Measurements from ENCODE around the gene SLC11A1.

Gene SLC11A1

GRCh38 chr2:218368621-218369153 lies 13.4 kb upstream of the SLC11A1 start:
- no peak overlapping the region for H3K4me3 ChIP-seq (ENCODE audit: low read depth, low read length)
- TF ChIP-seq CTCF (IDR thresholded peaks at IDR 0.05; ENCODE audit: insufficient read depth, low read length, missing control alignments): no peak
- no peak for DNase-seq (ENCODE audit: low read depth, low spot score)
- ChIA-PET CTCF (interaction anchor here (0.7 to 2.1 kb wide), 5 partner anchors 10 to 97 kb away, joined by 3 to 8 read pairs (median 4); partner anchors contain the start of gene CATIP), POLR2A (interaction anchor here (0.9 kb wide), 1 partner anchor 224 kb away, joined by 3 read pairs; no protein-coding TSS in a partner anchor)

- TF ChIP-seq CTCF (IDR thresholded peaks at IDR 0.05; ENCODE audit: insufficient read depth, low read length, missing control alignments): no peak
- CTCF ChIA-PET: interaction anchor here (1.0 to 2.1 kb wide), 4 partner anchors 13 to 97 kb away, joined by 3 to 8 read pairs (median 5); partner anchors contain the start of gene CATIP
- POLR2A ChIA-PET: interaction anchor here (0.9 kb wide), 1 partner anchor 223 kb away, joined by 3 read pairs; no protein-coding TSS in a partner anchor
- no peak for DNase-seq (ENCODE audit: low read depth, low spot score)
- no peak overlapping the region for H3K4me3 ChIP-seq (ENCODE audit: low read depth, low read length)
These were observed 12.7 kb upstream of the SLC11A1 start for GRCh38 chr2:218369330-218369729.

GRCh38 chr2:218370410-218371063 lies 11.5 kb upstream of the SLC11A1 start:
- DNase-seq (ENCODE audit: low read depth, low spot score): no peak
- ChIA-PET CTCF (interaction anchor here (1.2 to 2.1 kb wide), 3 partner anchors 14 to 78 kb away, joined by 3 to 8 read pairs (median 4); partner anchors contain the start of genes CATIP and TMBIM1), POLR2A (no interaction called here)
- TF ChIP-seq CTCF (IDR thresholded peaks at IDR 0.05; ENCODE audit: insufficient read depth, low read length, missing control alignments): no peak
- H3K4me3 ChIP-seq (ENCODE audit: low read depth, low read length): no peak overlapping the region

- TF ChIP-seq CTCF (IDR thresholded peaks at IDR 0.05; ENCODE audit: insufficient read depth, low read length, missing control alignments): no peak
- CTCF ChIA-PET: interaction anchor here (1.5 kb wide), 1 partner anchor 85 kb away, joined by 4 read pairs; no protein-coding TSS in a partner anchor
- POLR2A ChIA-PET: no interaction called here
- DNase-seq (ENCODE audit: low read depth, low spot score): no peak
- H3K4me3 ChIP-seq (ENCODE audit: low read depth, low read length): no peak overlapping the region
These were observed 10.1 kb upstream of the SLC11A1 start for GRCh38 chr2:218371983-218372350.

GRCh38 chr2:218374795-218375194 lies 7.3 kb upstream of the SLC11A1 start:
- CTCF ChIA-PET: no interaction called here
- TF ChIP-seq CTCF (IDR thresholded peaks at IDR 0.05; ENCODE audit: insufficient read depth, low read length, missing control alignments): no peak
- no peak overlapping the region for H3K4me3 ChIP-seq (ENCODE audit: low read depth, low read length)
- POLR2A ChIA-PET: no interaction called here
- no peak for DNase-seq (ENCODE audit: low read depth, low spot score)

GRCh38 chr2:218375212-218375611 lies 6.9 kb upstream of the SLC11A1 start:
- no peak for DNase-seq (ENCODE audit: low read depth, low spot score)
- no peak for TF ChIP-seq CTCF (IDR thresholded peaks at IDR 0.05; ENCODE audit: insufficient read depth, low read length, missing control alignments)
- ChIA-PET POLR2A (no interaction called here), CTCF (interaction anchor here (1.1 to 1.9 kb wide), 2 partner anchors 19 to 83 kb away, joined by 3 to 6 read pairs; partner anchors contain the start of gene CATIP)
- H3K4me3 ChIP-seq (ENCODE audit: low read depth, low read length): no peak overlapping the region

Measured in AG04449 (cell line).